HG02642 (cell line): ENCODE measurements around the gene CREB5.
"Not testable (repeated sequence)": the region's sequence is repeated elsewhere in the genome, so short reads cannot be mapped to it uniquely, and the experiment has no call there.

Experiments
- ATAC-seq: cut with Tn5 transposase; IDR thresholded peaks from one replicate; pipeline ENCODE4 v1.9.1; 2021; ENCODE audit warnings: mild to moderate bottlenecking; ENCODE audit not compliant: unreplicated experiment, poor library complexity

The CREB5 gene

DNA sequence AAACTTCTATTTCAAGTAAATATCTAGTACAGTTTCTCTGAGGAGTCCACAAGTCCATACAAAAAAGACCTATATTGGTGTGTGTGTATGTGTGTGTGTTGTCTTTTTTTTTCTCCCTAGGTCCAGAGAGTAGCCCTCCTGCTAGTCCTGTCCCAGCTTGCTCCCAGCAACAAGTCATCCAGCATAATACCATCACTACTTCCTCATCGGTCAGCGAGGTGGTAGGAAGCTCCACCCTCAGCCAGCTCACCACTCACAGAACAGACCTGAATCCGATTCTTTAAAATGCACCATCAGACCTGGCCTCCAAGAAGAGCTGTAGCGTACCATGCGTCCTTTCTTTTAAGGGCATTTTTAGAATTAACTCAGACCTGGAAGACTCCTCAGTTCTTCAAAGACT is 406.7 kb downstream of the CREB5 start:
- no peak for ATAC-seq

- no peak for ATAC-seq
Observed at GRCh38 chr7:28823582-28823981, 411.3 kb downstream of the CREB5 start.

GRCh38 chr7:28825817-28826448 is 413.6 kb downstream of the CREB5 start:
- ATAC-seq = not testable (repeated sequence)

DNA sequence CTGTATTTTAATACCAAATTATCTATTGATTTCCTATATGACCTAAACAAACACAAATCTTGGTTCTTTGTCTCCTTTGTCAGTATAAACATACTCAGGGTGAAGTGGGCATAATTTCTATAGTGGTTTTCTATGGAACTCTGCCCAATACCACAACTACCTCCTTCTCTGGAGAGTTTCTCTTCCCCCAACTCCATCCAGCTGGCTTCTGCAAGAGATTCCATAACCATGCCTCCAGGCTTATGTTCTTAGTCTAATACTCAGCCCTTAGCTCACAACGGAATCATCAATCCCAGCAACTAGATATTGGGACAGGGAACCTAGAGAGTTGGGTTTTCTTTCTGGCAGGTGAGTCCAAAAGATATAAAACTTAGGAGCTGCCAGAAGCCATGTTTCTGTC is 418.5 kb downstream of the CREB5 start:
- no peak for ATAC-seq

DNA sequence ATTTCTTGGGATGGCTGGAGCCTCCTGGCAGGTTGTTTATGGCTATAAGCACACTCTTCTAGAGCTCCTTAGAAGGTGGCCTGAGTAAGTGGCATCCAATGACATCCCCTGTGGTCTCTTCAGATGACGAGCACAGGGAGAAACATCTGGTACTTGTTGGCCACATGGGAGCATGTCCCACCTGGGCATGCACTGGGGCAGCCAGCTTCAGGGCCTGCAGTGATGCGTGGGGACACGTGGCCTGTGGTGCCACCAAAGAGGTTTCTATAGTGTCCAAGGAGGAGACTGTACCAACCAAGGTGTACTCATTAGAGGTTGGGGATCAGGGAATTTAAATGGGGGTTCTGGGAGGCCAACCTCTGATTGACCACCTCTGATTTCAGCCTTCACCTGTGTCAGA is 420.4 kb downstream of the CREB5 start:
- no peak for ATAC-seq

- ATAC-seq = no peak
Observed at GRCh38 chr7:28835800-28836199, 423.5 kb downstream of the CREB5 start.

- ATAC-seq = no peak
Observed at GRCh38 chr7:28836716-28837115, 424.4 kb downstream of the CREB5 start.

DNA sequence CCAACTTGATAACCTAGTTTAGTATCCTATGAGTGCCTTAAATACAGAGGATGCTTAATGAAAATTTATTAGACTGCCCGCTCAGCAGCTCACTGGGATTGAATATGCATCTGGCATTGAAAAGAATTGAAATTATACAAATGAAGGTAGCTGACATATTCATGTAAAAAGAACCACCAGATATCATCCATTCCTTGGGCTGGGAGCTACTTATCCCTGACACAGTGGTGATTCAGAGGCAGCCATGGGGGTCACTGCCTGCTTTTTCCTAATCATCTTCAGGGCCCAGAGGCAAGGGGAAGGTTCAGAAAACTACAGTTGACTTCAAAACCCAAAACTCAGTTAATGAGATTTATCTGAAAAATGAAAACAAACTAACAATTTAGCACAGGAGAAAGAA is 424.9 kb downstream of the CREB5 start:
- no peak for ATAC-seq

DNA sequence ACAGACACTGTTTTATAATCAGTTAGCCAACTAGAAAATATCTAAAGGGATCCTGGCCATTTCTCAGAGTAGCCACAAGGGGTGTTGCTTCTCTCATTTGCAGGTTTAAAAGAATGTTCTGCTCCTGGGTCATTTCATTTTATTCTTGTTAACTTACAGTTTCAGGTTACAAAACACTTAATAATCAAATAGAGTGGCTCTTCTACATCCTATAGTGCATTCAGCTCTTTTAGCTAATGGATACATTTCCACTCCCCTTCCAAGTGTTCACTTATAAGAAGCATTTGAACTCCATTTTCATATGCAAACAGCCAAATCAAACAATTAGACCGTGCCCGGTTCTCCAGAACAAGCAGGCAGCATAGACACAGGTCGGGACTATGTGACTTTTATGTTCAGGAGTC is 428.3 kb downstream of the CREB5 start:
- no peak for ATAC-seq

- no peak for ATAC-seq
Observed at GRCh38 chr7:28841766-28842165, 429.4 kb downstream of the CREB5 start.

GRCh38 chr7:28842769-28843295 is 430.5 kb downstream of the CREB5 start:
- no peak for ATAC-seq

DNA sequence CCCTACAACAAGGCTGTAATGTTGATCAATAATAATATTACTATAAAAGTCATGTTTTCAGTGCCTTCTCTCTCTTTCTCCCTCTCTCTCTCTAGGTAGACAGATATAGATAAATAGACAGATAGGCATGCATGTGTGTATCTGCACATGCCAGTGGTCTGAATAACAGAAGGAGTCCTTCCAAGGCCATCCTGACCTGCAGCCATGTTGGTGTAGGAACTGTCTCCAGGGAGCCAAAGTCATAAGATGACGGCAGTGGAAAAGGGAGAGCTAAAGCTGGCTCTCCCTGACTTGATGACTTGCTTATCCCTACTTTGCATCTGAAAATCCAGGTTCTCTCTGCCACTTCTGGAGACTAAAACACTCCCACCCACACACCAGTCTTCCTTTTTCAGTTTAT is 432.8 kb downstream of the CREB5 start:
- no peak for ATAC-seq

DNA sequence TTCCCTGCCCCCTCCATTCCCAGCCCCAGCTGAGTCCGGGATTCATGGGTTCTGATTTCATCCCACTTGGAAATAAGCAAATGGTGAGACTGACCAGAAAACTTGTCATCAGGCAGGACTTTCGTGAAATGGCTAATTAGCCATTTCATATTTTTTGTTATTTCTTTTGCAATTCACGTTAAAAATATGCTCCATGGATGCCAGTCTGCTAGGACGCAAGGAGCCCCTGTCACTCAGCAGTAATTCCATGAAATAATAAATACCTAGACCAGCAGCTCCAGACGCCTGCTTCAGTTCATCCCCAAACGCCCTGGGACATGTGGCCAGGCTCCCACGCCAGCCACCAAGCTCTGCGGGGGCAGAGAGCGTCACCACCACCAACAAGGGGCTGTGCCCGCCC is 434.9 kb downstream of the CREB5 start:
- ATAC-seq = no peak

- no peak for ATAC-seq
Observed at GRCh38 chr7:28847681-28848080, 435.4 kb downstream of the CREB5 start.

GRCh38 chr7:28848906-28849305 is 436.6 kb downstream of the CREB5 start:
- no peak for ATAC-seq

- no peak for ATAC-seq
Observed at GRCh38 chr7:28850699-28851098, 438.4 kb downstream of the CREB5 start.

- no peak for ATAC-seq
Observed at GRCh38 chr7:28853150-28853549, 440.8 kb downstream of the CREB5 start.

- peak; percentile 98 for ATAC-seq
Observed at GRCh38 chr7:28853834-28854749, 441.8 kb downstream of the CREB5 start.

GRCh38 chr7:28854750-28855074 is 442.4 kb downstream of the CREB5 start:
- no peak for ATAC-seq

GRCh38 chr7:28855538-28856217 is 443.4 kb downstream of the CREB5 start:
- ATAC-seq = no peak

- ATAC-seq = no peak
Observed at GRCh38 chr7:28856656-28857055, 444.3 kb downstream of the CREB5 start.
